ENCODE data around the gene FAM3C. TPM values are rescaled to one million over a fixed set of nuclear protein-coding genes. Genes with fewer than 3 reads are reported as not detected.
A peak's percentile ranks its signal among the peaks of the same experiment; 100 is the strongest.
"Not testable (repeated sequence)": the region's sequence is repeated elsewhere in the genome, so short reads cannot be mapped to it uniquely, and the experiment has no call there.

The FAM3C gene, protein sequence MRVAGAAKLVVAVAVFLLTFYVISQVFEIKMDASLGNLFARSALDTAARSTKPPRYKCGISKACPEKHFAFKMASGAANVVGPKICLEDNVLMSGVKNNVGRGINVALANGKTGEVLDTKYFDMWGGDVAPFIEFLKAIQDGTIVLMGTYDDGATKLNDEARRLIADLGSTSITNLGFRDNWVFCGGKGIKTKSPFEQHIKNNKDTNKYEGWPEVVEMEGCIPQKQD
- 45.2 and 64.6 TPM in 2 replicates for total RNA-seq

- peak; percentile 78 for DNase-seq (ENCODE audit: low read depth, low spot score)
These were observed at the start of gene FAM3C for GRCh38 chr7:121395961-121396757. TSS of gene FAM3C (minus strand) at chr7:121396308. CDS start at chr7:121382969, 13,339 bp downstream.

DNA sequence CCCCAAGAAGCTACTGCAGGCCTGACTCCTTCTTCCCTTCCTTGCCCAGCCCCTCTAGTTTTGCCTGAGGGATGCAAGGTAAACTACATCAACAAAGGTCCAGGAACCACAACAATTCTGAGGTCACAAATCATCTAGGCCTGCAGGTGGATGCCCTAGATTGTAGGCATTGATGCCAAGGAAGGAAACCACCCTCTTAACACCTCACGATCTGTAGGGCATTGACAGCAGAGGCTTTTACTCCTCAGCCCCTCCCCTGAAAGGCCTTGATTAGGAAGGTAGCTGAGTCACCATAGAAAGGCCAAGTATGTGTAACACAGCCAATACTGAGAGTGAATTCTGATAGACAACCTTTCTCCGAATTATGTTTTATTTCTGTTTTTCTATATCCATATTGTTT lies 46.7 kb upstream of the FAM3C start:
- DNase-seq (ENCODE audit: low read depth, low spot score), result no peak

- DNase-seq (ENCODE audit: low read depth, low spot score), result no peak
These were observed 44.9 kb upstream of the FAM3C start for GRCh38 chr7:121440857-121441503.

GRCh38 chr7:121438043-121438955 lies 42.2 kb upstream of the FAM3C start:
- DNase-seq (ENCODE audit: low read depth, low spot score), result not testable (repeated sequence)

DNA sequence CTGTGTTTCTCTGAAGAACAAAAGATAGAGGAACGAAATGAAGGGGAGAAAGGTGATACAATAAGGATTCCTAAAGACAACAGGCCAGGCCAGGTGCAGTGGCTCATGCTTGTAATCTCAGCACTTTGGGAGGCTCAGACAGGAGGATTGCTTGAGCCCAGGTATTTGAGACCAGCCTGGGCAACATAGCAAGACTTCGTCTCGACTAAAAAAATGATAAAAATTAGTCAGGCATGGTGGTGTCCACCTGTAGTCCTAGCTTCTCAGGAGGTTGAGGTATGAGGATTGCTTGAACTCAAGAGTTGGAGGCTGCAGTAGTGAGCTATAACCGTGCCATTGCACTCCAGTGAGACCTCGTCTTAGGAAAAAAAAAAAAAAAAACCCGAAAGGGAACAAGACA lies 41.4 kb upstream of the FAM3C start:
- no peak for DNase-seq (ENCODE audit: low read depth, low spot score)

DNA sequence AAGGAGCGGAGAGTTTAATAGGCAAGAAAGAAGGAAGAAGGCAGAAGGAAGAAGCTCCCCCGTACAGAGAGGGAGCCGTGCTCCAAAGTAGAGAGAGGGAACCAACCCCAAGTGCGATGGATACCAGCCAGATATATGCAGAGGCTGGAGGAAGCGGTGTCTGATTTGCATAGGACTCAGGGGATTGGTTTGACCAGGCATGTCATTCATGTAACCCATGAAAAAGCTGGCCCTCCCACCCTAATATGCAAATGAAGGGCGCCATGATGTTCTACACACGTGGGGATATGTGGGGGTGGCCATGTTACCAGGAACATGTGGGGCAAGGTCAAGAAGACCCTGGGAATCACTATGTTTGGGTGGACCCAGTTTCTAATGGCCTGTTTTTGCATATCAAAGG lies 40.6 kb upstream of the FAM3C start:
- DNase-seq (ENCODE audit: low read depth, low spot score), result no peak

- no peak for DNase-seq (ENCODE audit: low read depth, low spot score)
These were observed 40.0 kb upstream of the FAM3C start for GRCh38 chr7:121436136-121436535.

- DNase-seq (ENCODE audit: low read depth, low spot score), result no peak
These were observed 37.7 kb upstream of the FAM3C start for GRCh38 chr7:121433775-121434174.

- DNase-seq (ENCODE audit: low read depth, low spot score), result not testable (repeated sequence)
These were observed 36.4 kb upstream of the FAM3C start for GRCh38 chr7:121432486-121432885.

- DNase-seq (ENCODE audit: low read depth, low spot score), result no peak
These were observed 35.9 kb upstream of the FAM3C start for GRCh38 chr7:121431996-121432395.

DNA sequence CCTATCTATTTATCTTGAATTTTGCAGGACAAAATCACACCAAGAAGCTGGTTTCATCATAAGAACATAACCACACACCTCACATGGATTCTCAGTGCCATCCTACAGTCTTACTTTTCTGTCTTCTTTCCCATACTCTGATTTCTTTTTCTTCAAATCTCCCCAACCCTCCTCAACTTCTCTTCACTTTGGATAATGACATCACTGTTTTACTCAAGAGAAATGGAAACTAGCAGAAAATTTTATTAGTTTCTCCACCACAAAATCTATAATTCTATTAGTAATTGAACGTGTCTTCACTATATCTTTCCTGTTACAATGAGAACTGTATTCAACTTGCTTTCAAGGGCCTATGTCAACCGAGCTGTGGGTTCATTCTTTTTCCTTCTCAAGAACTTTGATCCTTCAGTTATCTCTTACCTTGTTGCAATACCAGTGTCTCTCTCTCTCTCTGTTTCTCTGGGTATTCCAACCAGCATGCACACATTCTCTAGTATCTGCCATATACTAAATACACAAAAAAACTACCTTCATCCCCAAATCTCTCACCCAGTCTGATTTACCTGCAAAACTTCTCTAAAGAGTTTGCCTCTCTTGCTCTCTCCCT lies 35.4 kb upstream of the FAM3C start:
- no peak for DNase-seq (ENCODE audit: low read depth, low spot score)

- no peak for DNase-seq (ENCODE audit: low read depth, low spot score)
These were observed 34.5 kb upstream of the FAM3C start for GRCh38 chr7:121430558-121430957.

- no peak for DNase-seq (ENCODE audit: low read depth, low spot score)
These were observed 33.7 kb upstream of the FAM3C start for GRCh38 chr7:121429798-121430197.

DNA sequence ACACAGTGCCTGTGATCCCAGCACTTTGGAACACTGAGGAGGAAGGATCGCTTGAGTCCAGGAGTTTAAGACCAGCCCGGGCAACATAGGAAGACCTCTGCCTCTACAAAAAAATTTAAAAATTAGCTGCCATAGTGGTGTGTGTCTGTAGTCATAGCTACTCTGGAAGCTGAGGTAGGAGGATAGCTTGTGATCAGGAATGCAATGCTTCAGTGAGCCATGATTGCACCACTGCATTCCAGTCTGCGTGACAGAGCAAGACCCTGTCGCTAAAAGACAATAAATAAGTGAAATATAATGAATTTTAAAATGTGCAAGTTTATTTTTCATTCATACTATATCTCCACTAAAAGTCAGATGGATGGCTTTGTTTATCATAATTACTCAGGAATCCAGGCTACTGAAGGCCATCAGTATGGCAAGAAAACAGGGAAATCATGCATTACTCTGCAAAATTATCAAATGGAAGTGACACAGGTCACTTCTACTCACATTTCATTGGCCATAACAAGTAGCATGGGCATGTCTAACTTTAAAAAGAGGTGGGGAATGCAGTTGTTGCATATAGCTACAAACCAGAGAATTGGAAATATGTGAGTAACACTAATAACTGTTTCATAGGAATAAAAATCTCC lies 32.9 kb upstream of the FAM3C start:
- no peak for DNase-seq (ENCODE audit: low read depth, low spot score)

DNA sequence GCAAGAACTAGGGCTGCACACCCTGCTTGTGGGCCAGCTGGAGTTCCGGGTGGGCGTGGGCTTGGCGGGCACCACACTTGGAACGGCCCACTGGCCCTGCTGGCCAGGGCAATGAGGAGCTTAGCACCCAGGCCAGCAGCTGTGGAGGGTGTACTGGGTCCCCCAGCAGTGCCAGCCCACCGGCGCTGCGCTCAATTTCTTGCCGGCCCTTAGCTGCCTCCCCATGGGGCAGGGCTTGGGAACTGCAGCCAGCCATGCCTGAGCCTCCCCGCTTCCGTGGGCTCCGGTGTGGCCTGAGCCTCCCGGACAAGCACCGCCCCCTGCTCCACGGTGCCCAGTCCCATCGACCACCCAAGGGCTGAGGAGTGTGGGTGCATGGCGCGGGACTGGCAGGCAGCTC lies 25.6 kb upstream of the FAM3C start:
- not testable (repeated sequence) for DNase-seq (ENCODE audit: low read depth, low spot score)

- DNase-seq (ENCODE audit: low read depth, low spot score), result no peak
These were observed 24.9 kb upstream of the FAM3C start for GRCh38 chr7:121420976-121421375.

GRCh38 chr7:121419201-121420148 lies 23.4 kb upstream of the FAM3C start:
- no peak for DNase-seq (ENCODE audit: low read depth, low spot score)

DNA sequence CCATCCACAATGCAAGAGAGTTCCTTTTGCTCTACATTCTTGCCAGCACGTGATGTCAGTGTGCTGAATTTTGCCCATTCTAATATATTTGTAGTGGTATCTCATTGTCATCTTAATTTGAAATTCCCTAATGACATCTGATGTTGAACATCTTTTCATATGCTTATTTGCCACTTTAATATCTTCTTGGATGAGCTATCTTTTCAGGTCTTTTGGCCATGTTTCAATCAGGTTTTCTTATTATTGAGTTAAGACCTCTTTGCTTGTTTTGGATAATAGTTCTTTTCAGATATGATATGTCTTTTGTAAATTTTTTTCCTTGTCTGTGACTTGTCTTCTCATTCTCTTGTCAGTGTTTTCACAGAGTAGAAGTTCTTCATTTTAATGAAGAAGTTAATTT lies 20.4 kb upstream of the FAM3C start:
- no peak for DNase-seq (ENCODE audit: low read depth, low spot score)

DNA sequence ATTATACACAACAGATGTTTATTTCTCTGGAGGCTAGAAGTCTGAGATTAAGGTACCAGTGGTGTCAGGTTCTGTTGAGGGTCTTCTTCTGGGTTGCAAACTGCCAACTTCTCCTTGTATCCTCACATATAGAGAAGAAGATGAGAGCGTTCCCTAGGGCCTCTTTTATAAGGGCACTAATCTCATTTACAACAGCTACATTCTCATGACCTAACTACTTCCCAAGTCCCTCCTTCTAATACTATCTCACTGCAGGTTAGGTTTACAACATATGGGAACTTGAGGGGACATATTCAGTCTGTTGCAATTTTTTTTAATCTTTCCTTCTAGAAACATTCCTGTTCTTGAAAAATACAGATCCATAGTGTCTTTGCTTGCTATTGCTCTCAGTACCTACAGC lies 18.3 kb upstream of the FAM3C start:
- no peak for DNase-seq (ENCODE audit: low read depth, low spot score)
